Measurements from ENCODE around the gene PKD2. TPM values are rescaled to one million over a fixed set of nuclear protein-coding genes. Genes with fewer than 3 reads are reported as not detected.
"Not testable (repeated sequence)": the region's sequence is repeated elsewhere in the genome, so short reads cannot be mapped to it uniquely, and the experiment has no call there.

Gene PKD2
- polyA plus RNA-seq, 1 donor from 2014 or later, result 2.5 TPM

GRCh38 chr4:88006956-88007303 is 505 bp upstream of the PKD2 start:
- Mint-ChIP-seq H3K9me3 (no peaks in the 10 kb centered on the region), H3K36me3 (no peaks in the 10 kb centered on the region)

DNA sequence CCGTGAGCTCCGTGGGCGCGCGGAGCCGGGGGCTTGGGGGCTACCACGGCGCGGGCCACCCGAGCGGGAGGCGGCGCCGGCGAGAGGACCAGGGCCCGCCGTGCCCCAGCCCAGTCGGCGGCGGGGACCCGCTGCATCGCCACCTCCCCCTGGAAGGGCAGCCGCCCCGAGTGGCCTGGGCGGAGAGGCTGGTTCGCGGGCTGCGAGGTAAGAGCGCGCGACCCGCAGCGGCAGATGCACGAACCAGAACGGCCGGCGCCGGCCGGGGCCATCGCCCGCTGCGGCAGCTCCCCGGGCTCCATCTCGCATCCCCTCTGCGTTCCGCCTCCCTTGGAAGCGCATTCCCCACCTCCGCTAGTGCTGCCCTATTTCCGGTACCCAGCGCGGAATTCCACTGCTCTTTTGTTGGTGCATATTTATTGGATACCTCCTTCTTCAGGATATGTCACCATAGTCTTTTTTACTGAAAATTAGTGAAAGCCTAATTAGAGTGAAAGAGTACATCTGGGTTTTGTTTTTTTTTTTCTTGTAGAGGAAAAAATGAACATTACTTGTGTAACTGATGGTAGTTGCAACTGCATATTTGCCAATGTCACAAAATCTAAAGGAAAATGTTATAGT is 797 bp downstream of the PKD2 start:
- Mint-ChIP-seq H3K9me3 (no peaks in the 10 kb centered on the region), H3K36me3 (no peaks in the 10 kb centered on the region), H3K4me3 (peak overlapping the region; percentile 91 to 96 (median 93)), H3K27me3 (peaks cover 11% of the 10 kb centered on the region), H3K27ac (peak overlapping the region in 1 of 3 donors; percentile 19), H3K4me1 (peaks cover 12 to 30% (median 27%) of the 10 kb centered on the region in 3 donors)

More at GRCh38 chr4:88006956-88007303, 505 bp upstream of the PKD2 start:
- Mint-ChIP-seq H3K27ac (peak overlapping the region in 1 of 3 donors; percentile 8), H3K4me3 (peak overlapping the region; percentile 82 to 94 (median 88)), H3K4me1 (peaks cover 9 to 19% (median 18%) of the 10 kb centered on the region in 3 donors), H3K27me3 (peaks cover 11% of the 10 kb centered on the region)

- H3K36me3 Mint-ChIP-seq, result no peaks in the 10 kb centered on the region
- peaks cover 12 to 30% (median 27%) of the 10 kb centered on the region in 3 donors for H3K4me1 Mint-ChIP-seq
- H3K4me3 Mint-ChIP-seq, result peak overlapping the region; percentile 91 to 96 (median 93)
- H3K9me3 Mint-ChIP-seq, result no peaks in the 10 kb centered on the region
- H3K27me3 Mint-ChIP-seq, result peaks cover 11% of the 10 kb centered on the region
- no peak overlapping the region for H3K27ac Mint-ChIP-seq
These were observed 1.3 kb downstream of the PKD2 start for GRCh38 chr4:88008743-88009171.

GRCh38 chr4:88009871-88010270 is 2.4 kb downstream of the PKD2 start:
- Mint-ChIP-seq H3K9me3 (no peaks in the 10 kb centered on the region), H3K4me3 (no peak overlapping the region), H3K27ac (no peak overlapping the region), H3K36me3 (no peaks in the 10 kb centered on the region), H3K4me1 (peaks cover 12 to 30% (median 27%) of the 10 kb centered on the region in 3 donors), H3K27me3 (peaks cover 11% of the 10 kb centered on the region)

DNA sequence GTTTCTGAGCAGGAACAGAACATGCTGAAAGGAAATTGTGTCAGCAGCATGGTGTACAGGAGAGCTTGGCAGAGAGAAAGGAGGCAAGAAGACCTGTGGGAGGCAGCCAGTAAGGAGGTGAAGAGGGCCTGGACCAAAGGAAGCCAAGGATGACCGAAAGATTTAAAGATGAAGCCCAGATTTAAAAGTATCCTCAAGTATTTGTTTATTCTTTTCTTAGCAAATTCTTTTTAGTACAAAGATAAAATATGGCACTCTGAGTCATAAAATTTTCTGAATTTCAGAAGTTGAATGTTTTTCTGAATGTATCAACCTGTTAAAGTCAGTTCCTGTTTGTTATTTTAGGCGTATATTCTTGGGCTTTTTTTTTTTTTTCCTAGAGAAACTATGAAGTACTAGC is 3.5 kb downstream of the PKD2 start:
- H3K4me3 Mint-ChIP-seq, result peak overlapping the region in 2 of 4 donors; percentile 1 to 34
- H3K9me3 Mint-ChIP-seq, result no peaks in the 10 kb centered on the region
- H3K4me1 Mint-ChIP-seq, result peaks cover 12 to 30% (median 27%) of the 10 kb centered on the region in 3 donors
- H3K36me3 Mint-ChIP-seq, result no peaks in the 10 kb centered on the region
- H3K27ac Mint-ChIP-seq, result no peak overlapping the region
- H3K27me3 Mint-ChIP-seq, result peaks cover 11% of the 10 kb centered on the region

DNA sequence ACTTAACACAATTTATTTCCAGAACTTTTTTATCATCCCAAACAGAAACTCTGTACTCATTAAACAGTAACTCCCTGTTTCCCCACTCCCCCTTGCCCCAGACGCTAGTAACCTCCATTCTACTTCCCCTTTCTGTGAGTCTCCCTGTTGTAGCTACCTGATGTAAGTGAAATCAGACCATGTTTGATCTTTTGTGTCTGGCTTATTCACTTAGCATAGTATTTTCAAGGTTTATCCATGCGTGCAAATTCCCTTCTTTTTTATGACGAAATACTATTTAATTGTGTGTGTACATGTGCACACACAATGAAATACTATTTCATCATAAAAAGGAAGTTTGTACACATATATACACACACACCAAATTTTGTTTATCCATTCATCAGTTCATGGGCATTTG is 5.2 kb downstream of the PKD2 start:
- Mint-ChIP-seq H3K9me3 (no peaks in the 10 kb centered on the region), H3K4me1 (peaks cover 10 to 26% (median 20%) of the 10 kb centered on the region in 3 donors), H3K36me3 (no peaks in the 10 kb centered on the region), H3K4me3 (peak overlapping the region in 1 of 4 donors; percentile 40), H3K27ac (no peak overlapping the region), H3K27me3 (peaks cover 5% of the 10 kb centered on the region)

- Mint-ChIP-seq H3K27me3 (no peaks in the 10 kb centered on the region), H3K4me1 (peaks cover 6 to 20% (median 11%) of the 10 kb centered on the region in 3 donors), H3K27ac (no peak overlapping the region), H3K9me3 (no peaks in the 10 kb centered on the region), H3K4me3 (no peak overlapping the region), H3K36me3 (peaks cover 2% of the 10 kb centered on the region)
These were observed 7.0 kb downstream of the PKD2 start for GRCh38 chr4:88014386-88014905.

GRCh38 chr4:88015659-88016295 is 8.3 kb downstream of the PKD2 start:
- Mint-ChIP-seq H3K9me3 (no peaks in the 10 kb centered on the region), H3K4me3 (no peak overlapping the region), H3K27me3 (no peaks in the 10 kb centered on the region), H3K4me1 (peaks cover 6 to 15% (median 9%) of the 10 kb centered on the region in 3 donors), H3K36me3 (peaks cover 2% of the 10 kb centered on the region), H3K27ac (no peak overlapping the region)

DNA sequence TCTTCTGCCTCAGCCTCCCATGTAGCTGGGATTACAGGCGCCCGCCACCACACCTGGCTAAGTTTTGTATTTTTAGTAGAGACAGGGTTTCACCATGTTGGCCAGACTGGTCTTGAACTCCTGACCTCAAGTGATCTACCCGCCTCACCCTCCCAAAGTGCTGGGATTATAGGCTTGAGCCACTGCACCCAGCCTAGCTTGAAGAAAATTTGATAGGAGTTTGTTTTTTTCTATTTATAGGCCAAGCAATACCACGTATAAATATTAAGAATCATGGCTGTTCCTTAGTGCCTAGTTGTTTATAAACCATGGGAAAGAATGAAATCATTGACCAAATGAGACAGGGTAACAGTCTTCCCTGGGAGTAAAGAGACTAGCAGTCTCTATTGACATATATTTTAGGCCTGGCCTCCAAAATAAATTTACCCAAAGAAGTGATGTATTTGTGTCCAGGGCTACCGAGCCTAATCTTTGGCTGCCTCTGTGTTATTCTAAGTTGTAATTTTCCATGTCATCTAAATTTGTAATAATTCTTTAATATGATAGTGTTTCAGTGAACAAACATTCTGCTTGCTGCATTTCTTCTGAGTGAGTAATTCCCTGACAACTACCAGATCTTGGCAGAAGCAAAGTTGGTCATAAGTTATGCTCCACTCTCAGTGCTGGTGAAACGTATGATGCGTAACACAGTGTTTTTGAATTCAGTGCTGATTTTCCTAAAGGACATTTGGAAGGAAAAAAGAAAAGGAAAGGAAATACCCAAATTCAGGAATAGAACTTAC is 10.3 kb downstream of the PKD2 start:
- H3K4me3 Mint-ChIP-seq, result no peak overlapping the region
- H3K9me3 Mint-ChIP-seq, result no peaks in the 10 kb centered on the region
- H3K36me3 Mint-ChIP-seq, result peaks cover 2% of the 10 kb centered on the region
- no peaks in the 10 kb centered on the region for H3K27me3 Mint-ChIP-seq
- H3K4me1 Mint-ChIP-seq, result peaks cover under 1 to 5% (median 5%) of the 10 kb centered on the region in 3 donors
- H3K27ac Mint-ChIP-seq, result no peak overlapping the region

- Mint-ChIP-seq H3K4me3 (no peak overlapping the region), H3K27ac (no peak overlapping the region), H3K9me3 (no peaks in the 10 kb centered on the region), H3K36me3 (peaks cover 2% of the 10 kb centered on the region), H3K4me1 (no peaks in the 10 kb centered on the region), H3K27me3 (no peaks in the 10 kb centered on the region)
These were observed 11.0 kb downstream of the PKD2 start for GRCh38 chr4:88018466-88018865.

GRCh38 chr4:88021824-88022223 is 14.4 kb downstream of the PKD2 start:
- peaks cover 7% of the 10 kb centered on the region for H3K36me3 Mint-ChIP-seq
- no peak overlapping the region for H3K27ac Mint-ChIP-seq
- H3K9me3 Mint-ChIP-seq, result peaks cover 2 to 10% (median 6%) of the 10 kb centered on the region in 3 donors
- no peak overlapping the region for H3K4me3 Mint-ChIP-seq
- no peaks in the 10 kb centered on the region for H3K4me1 Mint-ChIP-seq
- no peaks in the 10 kb centered on the region for H3K27me3 Mint-ChIP-seq

GRCh38 chr4:88022289-88022688 is 14.9 kb downstream of the PKD2 start:
- peaks cover 7% of the 10 kb centered on the region for H3K36me3 Mint-ChIP-seq

DNA sequence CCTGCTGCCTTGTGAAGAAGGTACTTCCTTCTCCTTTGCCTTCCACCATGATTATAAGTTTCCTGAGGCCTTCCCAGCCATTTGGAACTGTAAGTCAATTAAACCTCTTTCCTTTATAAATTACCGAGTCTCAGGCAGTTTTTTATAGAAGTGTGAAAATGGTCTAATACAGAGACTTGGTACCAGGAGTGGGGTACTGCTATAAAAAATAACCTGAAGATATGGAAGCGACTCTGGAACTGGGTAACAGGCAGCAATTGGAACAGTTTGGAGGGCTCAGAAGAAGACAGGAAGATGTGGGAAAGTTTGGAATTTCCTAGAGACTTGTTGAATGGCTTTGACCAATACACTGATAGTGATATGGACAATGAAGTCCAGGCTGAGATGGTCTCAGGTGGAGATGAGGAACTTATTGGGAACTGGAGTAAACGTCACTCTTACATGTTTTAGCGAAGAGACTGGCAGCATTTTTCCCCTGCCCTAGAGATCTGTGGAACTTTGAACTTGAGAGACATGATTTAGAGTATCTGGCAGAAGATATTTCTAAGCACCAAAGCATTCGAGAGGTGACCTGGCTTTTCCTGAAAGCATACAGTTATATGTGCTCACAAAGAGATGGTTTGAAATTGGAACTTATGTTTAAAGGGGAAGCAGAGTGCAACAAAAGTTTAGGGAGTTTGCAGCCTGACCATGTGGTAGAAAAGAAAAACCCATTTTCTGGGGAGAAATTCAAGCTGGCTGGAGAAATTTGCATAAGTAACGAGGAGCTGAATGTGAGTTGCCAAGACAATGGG is 18.6 kb downstream of the PKD2 start:
- H3K9me3 Mint-ChIP-seq, H3K36me3 Mint-ChIP-seq, H3K27ac Mint-ChIP-seq, H3K27me3 Mint-ChIP-seq, H3K4me1 Mint-ChIP-seq: not testable (repeated sequence)
- H3K4me3 Mint-ChIP-seq, result peak overlapping the region in 1 of 4 donors; percentile 56

More at GRCh38 chr4:88022289-88022688, 14.9 kb downstream of the PKD2 start:
- no peaks in the 10 kb centered on the region for H3K4me1 Mint-ChIP-seq
- H3K9me3 Mint-ChIP-seq, result peaks cover 2 to 10% (median 6%) of the 10 kb centered on the region in 3 donors
- no peak overlapping the region for H3K27ac Mint-ChIP-seq
- H3K27me3 Mint-ChIP-seq, result no peaks in the 10 kb centered on the region
- no peak overlapping the region for H3K4me3 Mint-ChIP-seq
